H1 (cell line): ENCODE data around the gene DDX21. TPM values are rescaled to one million over a fixed set of nuclear protein-coding genes. Genes with fewer than 3 reads are reported as not detected.

Experiments used
- CHD7 ChIP-seq: fragments of 300-600 bp; sonication (generic); IDR thresholded peaks from 2 replicates; pipeline ENCODE4 v1.7.1; 2012; ENCODE audit warnings: low read length, moderate library complexity, mild to moderate bottlenecking, inconsistent platforms; ENCODE audit not compliant: insufficient replicate concordance
- EGR1 ChIP-seq: IDR thresholded peaks from 2 replicates; pipeline ENCODE4 v1.6.1; 2011; ENCODE audit warnings: low read depth, low read length, borderline replicate concordance
- EZH2 ChIP-seq: fragments of 200-600 bp; sonication (generic); IDR thresholded peaks from 2 replicates; pipeline ENCODE4 v1.7.1; 2012; ENCODE audit warnings: low read depth, mild to moderate bottlenecking, moderate library complexity, low read length, inconsistent platforms; ENCODE audit not compliant: severe bottlenecking
- JUN ChIP-seq: IDR thresholded peaks from 2 replicates; pipeline ENCODE4 v1.6.1; 2011; ENCODE audit warnings: low read depth, mild to moderate bottlenecking, improper control_type of control experiment, low read length
- NANOG ChIP-seq: IDR thresholded peaks from 2 replicates; pipeline ENCODE4 v1.6.1; 2011; ENCODE audit warnings: low read length, low read depth, mild to moderate bottlenecking, inconsistent platforms; ENCODE audit not compliant: insufficient read depth, poor library complexity, severe bottlenecking
- RAD21 ChIP-seq, 2 experiments: IDR thresholded peaks in 1 of 2; conservative IDR thresholded peaks in 1 of 2; 2 replicates each; pipeline ENCODE4 v1.6.1; 2011; ENCODE audit warnings: low read depth in 2 of 2, low read length in 2 of 2, improper control_type of control experiment in 1 of 2, inconsistent platforms in 1 of 2, mild to moderate bottlenecking in 1 of 2, moderate library complexity in 1 of 2
- TEAD4 ChIP-seq: IDR thresholded peaks from 2 replicates; pipeline ENCODE4 v1.6.1; 2012; ENCODE audit warnings: low read depth, low read length, inconsistent platforms, mixed read lengths
- polyA plus RNA-seq, 7 experiments: library from polyadenylated mRNA; depleted of rRNA in 3 of 7; stranded (reverse) in 5 of 7; unstranded in 2 of 7; fragments of >200 nt in 5 of 7; fragments of 200-250 nt in 2 of 7; gene quantifications; 1 replicate in 5 of 7; 2 replicates in 1 of 7; 4 replicates in 1 of 7; pipeline versions ENCODE4 v1.2.1 to v1.2.3, GENCODE V29; 2011 to 2013; ENCODE audit warnings: missing spikeins in 2 of 7, mixed read lengths in 2 of 7
- total RNA-seq: library from RNA; stranded (reverse); fragmentation: NEBNext Ultra II Directional; extraction: Animal tissue kit (Norgen Biotek cat#: 25700); gene quantifications from 2 replicates; pipeline ENCODE4 v1.2.1, GENCODE V29; 2021

DDX21 gene
- total and polyA plus RNA-seq, 2 of the 8 experiments (the other 6 are each of a cell fraction or from before 2014, with no cell fraction given) = 67.0 to 195 TPM

DNA sequence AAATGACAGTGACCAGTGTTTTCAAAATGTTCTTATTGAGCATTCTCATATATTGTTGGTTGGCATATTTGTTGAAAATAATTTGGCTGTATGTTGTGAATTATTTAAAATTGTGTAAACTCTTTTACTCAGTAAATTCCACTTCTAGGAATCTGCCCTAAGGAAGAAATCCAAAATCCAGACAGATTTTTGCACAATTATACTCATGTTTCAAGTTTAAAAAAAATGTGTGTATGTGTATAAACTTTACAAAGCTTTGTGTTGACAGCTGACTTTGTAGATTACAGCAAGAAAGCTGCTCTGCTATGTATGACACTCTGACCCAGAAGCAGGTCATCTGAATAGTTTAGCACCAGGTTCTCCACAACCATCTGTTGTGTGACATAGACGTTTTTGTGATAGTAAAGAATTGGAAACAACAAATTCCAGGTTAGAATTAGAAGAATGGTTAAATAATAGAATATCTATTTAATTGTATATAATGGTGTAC lies 54.2 kb downstream of the DDX21 start (continued):
- TF ChIP-seq JUN (no peak), EGR1 (no peak), RAD21 (IDR thresholded peaks at IDR 0.05 in 1 of 2, conservative IDR thresholded peaks at IDR 0.05 in 1 of 2; ENCODE audit: low read depth in 2 of 2, low read length in 2 of 2) (no peak), TEAD4 (no peak), CHD7 (no peak), NANOG (no peak), EZH2 (no peak)
